Stimulated activated CD8-positive, alpha-beta memory T cell treated with anti-CD3 and anti-CD28 coated beads, Interleukin-4, amount 100 ng/mL, for 48 hours (primary cell): ENCODE results near the gene CCDC149.
A peak's percentile ranks its signal among the peaks of the same experiment; 100 is the strongest.

ENCODE experiments used
- DNase-seq: peaks from one replicate; pipeline ENCODE4 v3.0.0-alpha.2; 2020

CCDC149 gene

GRCh38 chr4:24877868-24878635, 34.8 kb downstream of the CCDC149 start:
- DNase-seq, result no peak

GRCh38 chr4:24876431-24876830, 36.4 kb downstream of the CCDC149 start:
- DNase-seq, result no peak

DNA sequence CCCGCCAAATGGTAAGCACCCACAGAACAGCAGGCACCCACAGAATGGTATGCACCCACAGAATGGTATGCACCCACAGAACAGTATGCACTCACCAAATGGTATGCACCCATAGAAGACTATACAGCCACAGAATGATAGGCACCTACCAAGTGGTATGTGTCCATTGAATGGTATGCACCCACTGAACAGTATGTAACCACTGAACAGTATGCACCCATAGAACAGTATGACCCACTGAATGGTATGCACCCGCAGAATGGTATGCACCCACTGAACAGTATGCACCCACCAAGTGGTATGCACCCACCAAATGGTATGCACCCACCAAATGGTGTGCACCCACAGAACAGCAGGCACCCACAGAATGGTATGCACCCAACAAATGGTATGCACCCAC, 40.1 kb downstream of the CCDC149 start:
- no peak for DNase-seq

- no peak for DNase-seq
These were observed 41.6 kb downstream of the CCDC149 start for GRCh38 chr4:24871210-24871609.

DNA sequence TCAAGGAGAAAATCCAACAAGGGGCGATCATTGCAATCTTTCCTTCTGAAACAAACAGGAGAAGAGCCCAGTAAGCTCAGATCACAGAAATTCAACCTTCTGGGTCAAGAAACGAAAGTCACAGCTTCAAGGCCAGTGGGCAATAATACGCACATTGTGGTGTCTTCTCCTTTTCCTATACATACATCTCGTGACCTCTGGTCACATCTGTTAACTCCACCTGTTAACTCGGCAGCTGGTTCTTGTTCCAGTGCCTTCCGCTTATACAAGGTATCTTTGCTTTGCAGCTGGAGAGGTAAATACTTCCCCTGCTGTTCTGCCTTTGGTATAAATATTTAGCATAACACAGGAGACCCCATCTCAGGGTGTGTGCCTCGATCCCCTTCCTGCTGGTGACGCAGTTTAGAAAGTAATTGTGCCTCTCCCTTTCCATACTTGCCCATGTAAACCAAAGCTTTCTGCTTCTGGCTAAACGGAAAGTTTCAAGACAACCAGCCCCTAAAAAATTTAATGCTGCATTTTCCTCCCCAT, 45.0 kb downstream of the CCDC149 start:
- DNase-seq, result no peak

GRCh38 chr4:24867251-24867650, 45.6 kb downstream of the CCDC149 start:
- no peak for DNase-seq

- DNase-seq, result no peak
These were observed 47.4 kb downstream of the CCDC149 start for GRCh38 chr4:24865401-24865800.

- no peak for DNase-seq
These were observed 49.0 kb downstream of the CCDC149 start for GRCh38 chr4:24863799-24864198.

GRCh38 chr4:24862073-24862751, 50.6 kb downstream of the CCDC149 start:
- no peak for DNase-seq

DNA sequence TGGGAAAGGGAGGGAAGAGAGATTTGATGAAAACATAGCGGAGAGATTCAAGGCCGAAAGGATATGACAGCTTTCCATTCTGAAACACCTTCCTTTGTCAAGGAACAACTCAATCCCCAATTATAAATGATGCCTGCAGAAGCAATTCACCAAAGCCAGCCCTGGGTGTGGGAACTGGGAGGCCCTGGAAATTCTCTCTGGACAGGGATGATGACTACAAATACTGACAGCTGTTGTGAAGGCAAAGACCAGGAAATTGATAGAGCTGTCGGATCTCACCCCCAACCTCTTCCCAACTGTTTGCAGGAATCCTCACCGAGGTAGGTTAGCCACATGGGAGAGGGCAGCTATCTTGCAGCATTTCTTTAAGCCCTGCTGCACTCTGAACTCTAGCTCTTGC, 54.3 kb downstream of the CCDC149 start:
- DNase-seq, result no peak

- no peak for DNase-seq
These were observed 54.8 kb downstream of the CCDC149 start for GRCh38 chr4:24858026-24858425.

DNA sequence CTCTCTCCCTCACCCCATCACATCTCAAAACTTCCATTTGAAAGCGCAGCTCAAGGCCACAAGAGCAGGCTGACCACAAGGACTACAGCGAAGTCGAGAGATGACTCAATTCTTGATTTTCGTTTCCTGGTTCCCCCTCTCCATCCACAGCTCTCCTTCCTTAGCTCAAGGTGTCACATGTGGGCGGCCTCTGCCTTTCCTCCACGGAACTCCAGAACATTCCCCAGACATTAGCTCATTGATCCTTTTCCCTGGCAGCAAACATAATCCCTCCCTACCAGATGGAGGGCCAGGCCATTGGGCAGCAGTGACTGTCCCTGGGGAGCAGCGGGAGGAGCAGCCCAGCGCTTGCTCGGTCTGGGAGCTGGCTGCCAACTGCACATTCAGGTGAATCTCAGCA, 56.3 kb downstream of the CCDC149 start:
- DNase-seq, result no peak

- no peak for DNase-seq
These were observed 57.1 kb downstream of the CCDC149 start for GRCh38 chr4:24855741-24856140.

DNA sequence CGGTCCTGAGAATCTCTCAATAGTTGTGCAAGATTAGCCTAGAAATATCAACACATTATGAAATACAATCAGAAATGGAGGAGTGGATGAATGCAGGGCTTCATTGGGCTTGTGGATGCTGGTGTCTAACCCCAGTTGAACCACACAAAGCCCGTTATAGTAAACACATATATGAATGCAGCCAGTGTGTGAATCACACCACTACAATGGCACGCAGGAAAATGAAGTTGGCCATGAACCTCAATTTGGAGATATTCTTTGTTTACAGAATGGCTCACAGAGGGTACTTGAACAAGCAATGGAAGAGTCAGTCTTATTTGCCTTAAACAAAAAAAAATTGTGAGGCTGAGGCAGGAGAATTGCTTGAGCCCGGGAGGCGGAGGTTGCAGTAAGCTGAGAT, 59.7 kb downstream of the CCDC149 start:
- DNase-seq, result no peak

DNA sequence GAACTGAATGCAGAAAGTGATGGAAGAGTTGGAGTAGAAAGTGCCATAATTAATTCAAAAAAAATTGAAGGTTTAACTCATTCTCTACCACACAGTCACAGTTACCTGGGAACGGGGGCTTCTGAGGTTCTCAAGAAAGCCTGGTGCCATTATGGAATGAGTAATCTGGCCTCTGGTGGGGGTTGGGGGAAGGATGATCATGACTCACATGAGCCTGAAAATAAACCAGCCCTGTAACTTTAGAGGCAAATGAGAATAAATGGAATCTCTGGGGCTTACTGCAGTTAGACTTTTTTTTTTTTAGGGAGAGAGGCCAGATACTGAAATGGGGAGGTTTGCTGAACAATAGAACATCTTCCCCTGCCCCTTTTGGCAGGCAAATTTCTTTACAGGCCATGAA, 62.2 kb downstream of the CCDC149 start:
- peak; percentile 24 for DNase-seq

DNA sequence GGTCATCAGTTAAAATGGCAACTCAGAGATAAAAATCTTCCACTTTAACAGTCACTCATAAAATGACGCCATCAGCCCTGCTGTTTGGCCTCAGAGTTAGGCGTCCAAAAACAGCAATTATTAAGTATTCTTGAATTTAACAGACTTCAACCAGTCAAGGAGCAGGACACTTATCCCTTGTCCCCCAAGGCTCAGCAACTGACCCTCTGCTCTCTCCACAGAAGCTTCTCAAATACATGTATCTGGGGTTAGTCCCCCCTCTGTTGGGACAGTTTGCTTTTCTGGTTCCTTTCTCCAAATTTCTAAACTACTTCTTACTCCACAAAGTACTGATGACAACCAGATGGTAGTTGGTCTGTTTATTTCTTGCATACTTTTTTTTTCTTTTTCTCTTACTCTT, 63.1 kb downstream of the CCDC149 start:
- DNase-seq, result no peak

- DNase-seq, result no peak
These were observed 63.5 kb downstream of the CCDC149 start for GRCh38 chr4:24849351-24849750.

DNA sequence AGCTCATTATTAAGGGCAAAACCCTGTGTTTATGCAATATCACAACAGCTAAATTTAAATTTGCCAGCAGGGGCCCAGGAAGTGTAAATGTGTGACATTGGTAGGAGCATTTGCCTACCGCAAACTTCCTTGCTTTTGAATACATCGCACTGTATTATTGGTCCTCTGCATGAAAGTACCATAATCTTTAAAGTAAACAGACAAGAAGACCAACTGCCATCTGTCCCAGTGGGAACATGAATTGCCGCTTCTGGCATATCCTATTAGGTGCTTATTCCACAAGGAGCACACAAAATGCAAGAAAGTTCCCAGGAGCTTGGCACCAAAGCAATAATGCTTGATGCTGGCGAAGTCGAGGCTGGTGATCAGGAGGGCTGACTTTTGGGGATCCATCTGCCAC, 66.1 kb downstream of the CCDC149 start:
- DNase-seq, result no peak

DNA sequence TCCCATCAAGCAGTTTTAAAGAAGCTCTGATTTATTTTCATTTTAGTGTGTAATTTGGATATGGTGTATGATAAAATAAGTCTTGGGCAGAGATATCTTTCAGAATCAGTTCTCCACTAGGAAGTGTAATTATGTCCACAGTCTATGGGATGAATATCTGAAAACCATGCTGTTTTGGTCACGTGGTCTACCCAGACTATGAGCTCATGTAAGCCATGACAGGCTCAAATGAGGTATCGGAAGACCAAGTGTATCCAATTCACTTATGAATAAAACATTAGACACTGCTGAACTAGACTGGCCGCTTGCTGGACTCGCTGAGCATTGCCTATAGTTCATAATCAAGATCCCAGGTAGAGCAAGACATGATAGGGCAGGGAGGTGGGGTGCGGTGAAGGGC, 66.9 kb downstream of the CCDC149 start:
- no peak for DNase-seq

DNA sequence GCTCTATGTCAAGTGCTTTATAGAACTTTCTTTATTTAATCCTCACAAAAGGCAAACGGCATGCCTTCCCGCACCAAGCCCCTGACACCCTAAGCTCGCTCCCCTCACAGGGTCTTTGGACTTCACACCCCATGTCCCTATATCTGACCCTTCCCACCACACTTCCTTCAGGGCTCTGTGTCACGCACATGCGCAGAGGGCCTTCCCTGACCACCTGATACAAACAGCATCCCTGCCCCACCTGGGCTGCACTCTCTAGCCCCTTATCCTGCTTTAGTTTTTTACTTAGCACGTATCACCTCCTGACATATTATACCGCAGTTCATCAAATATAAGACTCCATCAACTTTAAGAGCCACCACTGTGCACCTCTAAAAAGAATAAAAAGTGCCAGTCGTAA, 67.7 kb downstream of the CCDC149 start:
- DNase-seq, result no peak

GRCh38 chr4:24843096-24843495, 69.7 kb downstream of the CCDC149 start:
- no peak for DNase-seq

- no peak for DNase-seq
These were observed 70.5 kb downstream of the CCDC149 start for GRCh38 chr4:24842356-24842755.

DNA sequence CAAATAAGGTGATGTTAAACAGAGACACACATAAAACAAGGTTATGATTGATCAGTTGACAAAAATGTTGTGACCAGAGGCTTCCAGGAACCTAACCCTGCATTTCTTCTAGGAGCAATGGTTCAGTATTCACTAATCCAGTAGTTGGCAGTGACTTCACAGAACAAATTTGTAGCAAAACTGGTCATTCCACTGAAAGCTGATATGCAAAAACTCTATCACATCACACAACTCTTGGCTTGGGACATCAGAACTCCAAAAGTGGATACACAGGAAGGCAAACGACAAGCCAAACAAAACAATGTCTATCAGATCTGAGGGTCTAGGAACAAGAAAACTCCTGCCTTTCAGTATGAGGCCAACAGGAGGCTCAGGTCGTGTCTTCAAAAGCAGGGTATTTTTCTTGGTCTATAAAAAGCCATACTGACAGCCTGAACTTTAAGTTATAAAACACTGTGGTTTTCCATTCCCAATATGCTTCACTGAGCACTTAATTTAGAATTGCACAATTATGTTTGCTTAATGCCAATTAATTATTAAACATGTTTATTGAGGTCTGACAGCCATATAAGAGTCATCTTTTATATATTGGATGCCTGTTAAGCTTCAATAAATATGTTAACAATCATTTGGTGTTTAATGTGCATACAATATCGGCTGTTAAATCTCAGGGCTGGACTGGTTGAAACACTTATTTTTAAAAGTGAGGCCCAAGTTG, 71.9 kb downstream of the CCDC149 start:
- DNase-seq, result no peak

DNA sequence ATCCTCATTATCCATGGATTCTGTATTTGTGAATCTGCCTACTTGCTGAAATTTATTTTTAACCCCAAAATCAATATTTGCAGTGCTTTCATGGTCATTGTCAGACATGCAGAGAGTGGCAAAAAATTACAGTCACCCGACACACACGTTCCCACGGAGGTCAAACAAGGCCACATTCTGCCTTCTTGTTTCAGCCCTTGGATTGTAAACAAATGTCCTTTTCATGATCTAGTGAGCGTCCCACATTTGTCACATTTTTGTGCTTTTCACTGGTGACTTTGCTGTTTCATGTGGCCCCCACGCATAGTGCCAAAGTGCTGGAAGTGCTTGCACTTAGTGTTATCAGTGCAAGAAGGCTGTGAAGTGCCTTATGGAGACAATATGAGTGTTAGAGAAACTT, 72.5 kb downstream of the CCDC149 start:
- DNase-seq, result no peak
